SK-N-SH (cell line): ENCODE data around the gene EFHC1.

ENCODE experiments used
- CTCF ChIP-seq: fragments of 200-600 bp; sonication (generic); IDR thresholded peaks from 2 replicates; pipeline ENCODE4 v1.6.1; 2017; ENCODE audit warnings: antibody characterized with exemption, mild to moderate bottlenecking, moderate library complexity
- FOXJ3 ChIP-seq: sonication (generic); formaldehyde crosslinking; IDR thresholded peaks from 2 replicates; pipeline ENCODE4 v1.5.1; 2020; ENCODE audit warnings: mild to moderate bottlenecking, missing genetic modification reagents
- FOXM1 ChIP-seq: IDR thresholded peaks from 2 replicates; pipeline ENCODE4 v1.4.0; 2012; ENCODE audit warnings: low read depth, mild to moderate bottlenecking
- GABPA ChIP-seq: IDR thresholded peaks from 2 replicates; pipeline ENCODE4 v1.4.0; 2012; ENCODE audit warnings: low read depth, mild to moderate bottlenecking
- MAX ChIP-seq: IDR thresholded peaks from 2 replicates; pipeline ENCODE4 v1.4.0; 2012; ENCODE audit warnings: low read depth
- NFIC ChIP-seq: IDR thresholded peaks from 2 replicates; pipeline ENCODE4 v1.4.0; 2012; ENCODE audit warnings: borderline replicate concordance
- POLR2AphosphoS5 ChIP-seq: IDR thresholded peaks from 2 replicates; pipeline ENCODE4 v1.6.1; 2012; ENCODE audit warnings: low read depth, low read length
- RCOR1 ChIP-seq: fragments of 150-350 bp; IDR thresholded peaks from 2 replicates; pipeline ENCODE4 v1.6.1; 2017; ENCODE audit warnings: antibody characterized with exemption, low read length

- TF ChIP-seq FOXJ3: no peak
- no peak for TF ChIP-seq NFIC
- TF ChIP-seq MAX: peak; percentile 49; the same call in 1 of the 2 replicates
- no peak for TF ChIP-seq CTCF
- no peak for TF ChIP-seq RCOR1
- no peak for TF ChIP-seq GABPA
- no peak for TF ChIP-seq POLR2AphosphoS5
- TF ChIP-seq FOXM1: no peak
Observed at GRCh38 chr6:52514514-52514913, 94.4 kb downstream of the EFHC1 start.
